ENCODE data around the gene SACS.

DNA sequence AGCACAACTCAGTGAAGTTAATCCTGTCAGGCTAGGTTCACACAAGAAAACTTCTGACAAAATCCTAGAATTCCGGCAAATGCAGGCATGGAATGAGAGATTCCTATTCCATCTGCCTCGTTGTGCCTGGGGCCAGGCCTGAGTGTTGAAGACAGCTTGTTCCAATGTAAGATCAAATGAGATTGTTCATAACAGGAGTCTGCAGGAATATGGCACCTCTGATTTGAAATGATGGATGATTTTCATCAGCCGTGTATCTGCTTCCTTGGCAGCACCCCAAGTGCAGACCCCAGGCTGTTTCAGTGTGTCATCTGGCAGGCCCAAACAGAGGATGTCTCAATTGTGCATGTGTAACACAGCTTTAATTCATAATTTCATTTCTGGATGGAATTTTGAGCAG lies 35.3 kb upstream of the SACS start:
- TF ChIP-seq TAF1 (conservative IDR thresholded peaks at IDR 0.05) (no peak), FOXA1 (IDR thresholded peaks at IDR 0.05) (no peak), EGR1 (IDR thresholded peaks at IDR 0.05; ENCODE audit: low read depth in 2 of 2) (no peak)
- TF ChIP-seq, protein P1, sequence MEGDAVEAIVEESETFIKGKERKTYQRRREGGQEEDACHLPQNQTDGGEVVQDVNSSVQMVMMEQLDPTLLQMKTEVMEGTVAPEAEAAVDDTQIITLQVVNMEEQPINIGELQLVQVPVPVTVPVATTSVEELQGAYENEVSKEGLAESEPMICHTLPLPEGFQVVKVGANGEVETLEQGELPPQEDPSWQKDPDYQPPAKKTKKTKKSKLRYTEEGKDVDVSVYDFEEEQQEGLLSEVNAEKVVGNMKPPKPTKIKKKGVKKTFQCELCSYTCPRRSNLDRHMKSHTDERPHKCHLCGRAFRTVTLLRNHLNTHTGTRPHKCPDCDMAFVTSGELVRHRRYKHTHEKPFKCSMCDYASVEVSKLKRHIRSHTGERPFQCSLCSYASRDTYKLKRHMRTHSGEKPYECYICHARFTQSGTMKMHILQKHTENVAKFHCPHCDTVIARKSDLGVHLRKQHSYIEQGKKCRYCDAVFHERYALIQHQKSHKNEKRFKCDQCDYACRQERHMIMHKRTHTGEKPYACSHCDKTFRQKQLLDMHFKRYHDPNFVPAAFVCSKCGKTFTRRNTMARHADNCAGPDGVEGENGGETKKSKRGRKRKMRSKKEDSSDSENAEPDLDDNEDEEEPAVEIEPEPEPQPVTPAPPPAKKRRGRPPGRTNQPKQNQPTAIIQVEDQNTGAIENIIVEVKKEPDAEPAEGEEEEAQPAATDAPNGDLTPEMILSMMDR (IDR thresholded peaks at IDR 0.05; ENCODE audit: low read depth, low read length, missing input control), result no peak
- TF ChIP-seq, protein P2, sequence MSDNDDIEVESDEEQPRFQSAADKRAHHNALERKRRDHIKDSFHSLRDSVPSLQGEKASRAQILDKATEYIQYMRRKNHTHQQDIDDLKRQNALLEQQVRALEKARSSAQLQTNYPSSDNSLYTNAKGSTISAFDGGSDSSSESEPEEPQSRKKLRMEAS (IDR thresholded peaks at IDR 0.05), result no peak

Data from liver (tissue), 3 donors.